WTC11 (cell line): ENCODE results near the gene NCF2. TPM values are rescaled to one million over a fixed set of nuclear protein-coding genes. Genes with fewer than 3 reads are reported as not detected.

Source experiments
- ATAC-seq: fragments of 200-7000 bp; cut with Tn5 transposase; 2 replicates; pipeline ENCODE4 v1.10.0; 2021; ENCODE audit warnings: mild to moderate bottlenecking, moderate library complexity
- CTCF ChIA-PET: fragments of 300-600 bp; sonication (Branson Sonifier 250); formaldehyde crosslinking; loops from one replicate; lab custom pipeline; 2021; ENCODE audit warnings: antibody characterized with exemption; lab: Charles Lee
- POLR2A ChIA-PET: fragments of 350-600 bp; sonication (Branson Sonifier 250); formaldehyde crosslinking; loops from one replicate; lab custom pipeline; 2021; ENCODE audit warnings: antibody characterized with exemption; lab: Charles Lee
- DNase-seq: peaks from one replicate; pipeline ENCODE4 v3.0.0; 2021; ENCODE audit warnings: low spot score
- H3K27ac Mint-ChIP-seq: 2 replicates; pipeline ENCODE4 v1.8.0; 2021; ENCODE audit warnings: mixed read lengths
- H3K27me3 Mint-ChIP-seq: 2 replicates; pipeline ENCODE4 v1.8.0; 2021; ENCODE audit warnings: low read depth, mild to moderate bottlenecking, moderate library complexity, mixed read lengths
- H3K36me3 Mint-ChIP-seq: 2 replicates; pipeline ENCODE4 v1.8.0; 2021; ENCODE audit warnings: mixed read lengths
- H3K4me1 Mint-ChIP-seq: 2 replicates; pipeline ENCODE4 v1.8.0; 2022; ENCODE audit warnings: mixed read lengths
- H3K4me3 Mint-ChIP-seq: 2 replicates; pipeline ENCODE4 v1.8.0; 2021; ENCODE audit warnings: mild to moderate bottlenecking, moderate library complexity, mixed read lengths
- H3K9me3 Mint-ChIP-seq: 2 replicates; pipeline ENCODE4 v1.8.0; 2021; ENCODE audit warnings: mixed read lengths
- ATF1 ChIP-seq: sonication (generic); formaldehyde crosslinking; IDR thresholded peaks from 2 replicates; pipeline ENCODE4 v1.8.1; 2023; ENCODE audit warnings: mild to moderate bottlenecking, moderate library complexity, missing genetic modification reagents
- ATF2 ChIP-seq: sonication (generic); formaldehyde crosslinking; IDR thresholded peaks from 2 replicates; pipeline ENCODE4 v1.8.1; 2022; ENCODE audit warnings: low read depth, missing genetic modification reagents, borderline replicate concordance
- CBFB ChIP-seq: sonication (generic); formaldehyde crosslinking; IDR thresholded peaks from 2 replicates; pipeline ENCODE4 v1.8.1; 2022; ENCODE audit warnings: mild to moderate bottlenecking, low read depth, missing genetic modification reagents
- CDX4 ChIP-seq: fragments of 250-450 bp; sonication (Bioruptor Pico); IDR thresholded peaks from 2 replicates; pipeline ENCODE4 v1.9.0; 2021; ENCODE audit warnings: moderate library complexity, mild to moderate bottlenecking, inconsistent platforms, borderline replicate concordance
- E2F1 ChIP-seq: sonication (generic); formaldehyde crosslinking; IDR thresholded peaks from 2 replicates; pipeline ENCODE4 v1.8.0; 2022; ENCODE audit warnings: mild to moderate bottlenecking, missing genetic modification reagents
- E2F5 ChIP-seq: sonication (generic); formaldehyde crosslinking; IDR thresholded peaks from 2 replicates; pipeline ENCODE4 v1.8.1; 2022; ENCODE audit warnings: mild to moderate bottlenecking, moderate library complexity, missing genetic modification reagents
- ETV6 ChIP-seq: sonication (generic); formaldehyde crosslinking; IDR thresholded peaks from 2 replicates; pipeline ENCODE4 v1.8.1; 2022; ENCODE audit warnings: mild to moderate bottlenecking, missing genetic modification reagents
- FOXJ3 ChIP-seq: sonication (generic); formaldehyde crosslinking; IDR thresholded peaks from 2 replicates; pipeline ENCODE4 v1.9.0; 2021; ENCODE audit warnings: missing genetic modification reagents, mild to moderate bottlenecking, borderline replicate concordance
- GTF2I ChIP-seq: fragments of 250-450 bp; sonication (Bioruptor Pico); conservative IDR thresholded peaks from 2 replicates; pipeline ENCODE4 v1.4.0; 2021; ENCODE audit warnings: mild to moderate bottlenecking
- HMGA2 ChIP-seq: fragments of 250-450 bp; sonication (Bioruptor Pico); IDR thresholded peaks from 2 replicates; pipeline ENCODE4 v1.4.0; 2021; ENCODE audit warnings: mild to moderate bottlenecking, moderate library complexity
- JAZF1 ChIP-seq: fragments of 250-450 bp; sonication (Bioruptor Pico); IDR thresholded peaks from 2 replicates; pipeline ENCODE4 v1.9.0; 2021; ENCODE audit warnings: moderate library complexity, mild to moderate bottlenecking, inconsistent platforms
- KAT7 ChIP-seq: sonication (generic); formaldehyde crosslinking; IDR thresholded peaks from 2 replicates; pipeline ENCODE4 v1.8.1; 2023; ENCODE audit warnings: missing genetic modification reagents, mild to moderate bottlenecking, borderline replicate concordance
- NFE2L1 ChIP-seq: sonication (generic); formaldehyde crosslinking; IDR thresholded peaks from 2 replicates; pipeline ENCODE4 v1.8.1; 2023; ENCODE audit warnings: missing genetic modification reagents
- NFYB ChIP-seq: sonication (generic); formaldehyde crosslinking; conservative IDR thresholded peaks from 2 replicates; pipeline ENCODE4 v1.8.0; 2022; ENCODE audit warnings: low read depth, missing genetic modification reagents
- NR1H2 ChIP-seq: sonication (generic); formaldehyde crosslinking; IDR thresholded peaks from 2 replicates; pipeline ENCODE4 v1.9.0; 2021; ENCODE audit warnings: mild to moderate bottlenecking, moderate library complexity, missing genetic modification reagents
- PREB ChIP-seq: sonication (generic); formaldehyde crosslinking; IDR thresholded peaks from 2 replicates; pipeline ENCODE4 v1.8.1; 2022; ENCODE audit warnings: mild to moderate bottlenecking, missing genetic modification reagents, moderate library complexity, borderline replicate concordance
- TCF7 ChIP-seq: sonication (generic); formaldehyde crosslinking; IDR thresholded peaks from 2 replicates; pipeline ENCODE4 v1.8.0; 2022; ENCODE audit warnings: mild to moderate bottlenecking, low read depth, missing genetic modification reagents, moderate library complexity
- TP53 ChIP-seq: sonication (generic); formaldehyde crosslinking; IDR thresholded peaks from 2 replicates; pipeline ENCODE4 v1.8.1; 2023; ENCODE audit warnings: mild to moderate bottlenecking, missing genetic modification reagents
- ZBTB43 ChIP-seq: sonication (generic); formaldehyde crosslinking; IDR thresholded peaks from 2 replicates; pipeline ENCODE4 v1.8.1; 2023; ENCODE audit warnings: mild to moderate bottlenecking, missing genetic modification reagents
- ZNF219 ChIP-seq: sonication (generic); formaldehyde crosslinking; IDR thresholded peaks from 2 replicates; pipeline ENCODE4 v1.8.0; 2023; ENCODE audit warnings: missing genetic modification reagents, mild to moderate bottlenecking, borderline replicate concordance
- ZNF232 ChIP-seq: sonication (generic); formaldehyde crosslinking; IDR thresholded peaks from 2 replicates; pipeline ENCODE4 v1.8.0; 2022; ENCODE audit warnings: mild to moderate bottlenecking, missing genetic modification reagents
- ZNF425 ChIP-seq: fragments of 250-450 bp; sonication (Bioruptor Pico); conservative IDR thresholded peaks from 2 replicates; pipeline ENCODE4 v1.9.0; 2021; ENCODE audit warnings: mild to moderate bottlenecking
- total RNA-seq: library from RNA; stranded (reverse); gene quantifications from 3 replicates; pipeline ENCODE4 v1.2.3, GENCODE V29; 2021

NCF2 gene
- total RNA-seq, 1 experiment from 2014 or later: 0.52 TPM

- TF ChIP-seq ZBTB43 (no peak), CDX4 (CRISPR knock-in tag) (no peak), NFE2L1 (CRISPR knock-in tag) (peak; percentile 77; the same call in 1 of the 2 replicates), FOXJ3 (CRISPR knock-in tag) (no peak), TP53 (CRISPR knock-in tag) (no peak), ZNF232 (CRISPR knock-in tag) (0 out of 2 replicates have a peak, but pooled peaks have one; percentile 61), KAT7 (CRISPR knock-in tag) (no peak), ETV6 (CRISPR knock-in tag) (peak; percentile 51), ATF1 (CRISPR knock-in tag) (no peak)
- TF ChIP-seq, all 79 proteins: peak for 17
Measured at GRCh38 chr1:183635606-183636333, 45.5 kb upstream of the NCF2 start, which contains the start of gene ARPC5 (continued).

- peaks cover 7% of the 10 kb centered on the region for H3K36me3 Mint-ChIP-seq
- H3K9me3 Mint-ChIP-seq: no peaks in the 10 kb centered on the region
- peak overlapping the region; percentile 94 for H3K27ac Mint-ChIP-seq
- peaks cover 36% of the 10 kb centered on the region for H3K4me1 Mint-ChIP-seq
- H3K27me3 Mint-ChIP-seq: peaks cover 15% of the 10 kb centered on the region
- DNase-seq (peak; percentile 45), ATAC-seq (peak; percentile 50)
- ChIA-PET POLR2A (no interaction called here), CTCF (interaction anchor here (0.6 to 3.3 kb wide), 5 partner anchors 50 to 353 kb away, joined by 3 to 13 read pairs (median 6); no protein-coding TSS in a partner anchor)
- TF ChIP-seq E2F5 (CRISPR knock-in tag) (peak; percentile 20; the same call in 1 of the 2 replicates), PREB (0 out of 2 replicates have a peak, but pooled peaks have one; percentile 57), FOXJ3 (CRISPR knock-in tag) (0 out of 2 replicates have a peak, but pooled peaks have one; percentile 34), TP53 (CRISPR knock-in tag) (no peak), NR1H2 (CRISPR knock-in tag) (no peak), ZNF425 (CRISPR knock-in tag) (no peak)
- peak overlapping the region; percentile 98 for H3K4me3 Mint-ChIP-seq
Measured at GRCh38 chr1:183635099-183635605, 44.9 kb upstream of the NCF2 start.

- no peak for ATAC-seq
- Mint-ChIP-seq H3K9me3 (no peaks in the 10 kb centered on the region), H3K4me1 (peaks cover 36% of the 10 kb centered on the region), H3K27ac (no peak overlapping the region), H3K36me3 (peaks cover 11% of the 10 kb centered on the region), H3K4me3 (peak overlapping the region; percentile 98), H3K27me3 (peaks cover 15% of the 10 kb centered on the region)
- POLR2A ChIA-PET: interaction anchor here (0.7 kb wide), 3 partner anchors 37 to 940 kb away, joined by 3 to 10 read pairs (median 8); no protein-coding TSS in a partner anchor
- CTCF ChIA-PET: interaction anchor here (0.6 to 3.3 kb wide), 5 partner anchors 50 to 353 kb away, joined by 3 to 13 read pairs (median 6); no protein-coding TSS in a partner anchor
- DNase-seq: no peak
- TF ChIP-seq TCF7 (CRISPR knock-in tag): no peak
- TF ChIP-seq ATF2 (CRISPR knock-in tag): no peak
- no peak for TF ChIP-seq NFYB
- TF ChIP-seq GTF2I (CRISPR knock-in tag): no peak
- TF ChIP-seq HMGA2: no peak
- TF ChIP-seq ZNF219 (CRISPR knock-in tag): no peak
- no peak for TF ChIP-seq CBFB (CRISPR knock-in tag)
- no peak for TF ChIP-seq JAZF1 (CRISPR knock-in tag)
- TF ChIP-seq E2F1 (CRISPR knock-in tag): no peak
Measured at GRCh38 chr1:183634429-183635065, 44.3 kb upstream of the NCF2 start.
